ENCODE results near the gene SNX30.

The SNX30 gene

DNA sequence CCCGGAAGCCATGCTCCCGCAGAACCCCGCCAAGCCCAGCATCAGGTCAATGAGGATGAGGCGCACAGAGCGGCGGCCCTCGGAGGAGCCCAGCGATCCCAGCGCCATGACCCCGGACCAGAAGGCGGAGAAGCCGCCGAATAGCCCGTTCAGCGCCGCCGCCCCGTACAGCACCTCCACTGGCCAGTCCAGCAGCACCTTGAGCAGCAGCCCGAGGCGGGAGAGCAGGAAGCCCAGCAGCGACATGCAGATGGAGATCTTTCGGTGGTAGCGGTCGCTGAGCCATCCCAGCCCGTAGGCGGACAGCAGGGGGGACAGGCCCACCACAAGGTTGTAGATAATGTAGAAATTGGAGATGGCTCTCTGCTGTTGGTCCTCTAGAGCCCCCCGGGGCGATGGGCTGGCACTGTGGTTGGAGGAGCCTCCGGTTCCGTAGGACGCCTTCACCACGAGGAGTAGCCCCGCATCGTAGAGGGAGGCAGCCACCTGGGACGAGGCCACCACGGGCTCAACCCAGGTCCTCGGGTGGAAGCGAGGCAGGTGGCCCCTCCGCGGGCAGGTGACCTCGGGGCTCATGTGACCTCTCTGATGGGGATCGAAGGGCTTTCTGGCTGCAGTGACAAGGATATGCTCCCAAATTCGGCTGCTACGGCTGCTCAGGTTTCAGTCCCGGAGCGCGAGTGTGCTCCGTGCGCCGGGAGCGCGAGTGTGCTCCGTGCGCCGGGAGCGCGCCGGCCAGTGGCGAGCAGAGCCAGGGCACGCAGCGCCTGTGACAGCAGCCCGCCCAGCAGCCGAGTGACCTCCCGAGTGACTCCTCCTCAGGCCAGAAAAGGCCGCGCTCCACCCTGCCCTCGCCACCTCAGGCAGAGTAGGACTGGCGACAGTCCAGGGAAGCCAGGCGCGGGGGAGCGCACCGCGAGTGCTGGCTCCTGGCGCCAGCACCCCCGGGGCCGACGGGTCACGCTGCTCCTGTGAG, 139.8 kb downstream of the SNX30 start, which contains the start of gene SLC46A2:
Gene SLC46A2, minus strand, starts transcription at position 771 of the 976 bp plus-strand sequence. Its CDS starts 195 bp downstream, at position 576.
- no peaks in the 10 kb centered on the region for H3K4me1 ChIP-seq (ENCODE audit: control insufficient read depth, insufficient read depth, low read length)
- H3K27ac ChIP-seq (ENCODE audit: low read depth, low read length), result no peak within 1 kb of the TSS
- H3K9ac ChIP-seq (ENCODE audit: low read depth, low read length), result no peak within 1 kb of the TSS

DNA sequence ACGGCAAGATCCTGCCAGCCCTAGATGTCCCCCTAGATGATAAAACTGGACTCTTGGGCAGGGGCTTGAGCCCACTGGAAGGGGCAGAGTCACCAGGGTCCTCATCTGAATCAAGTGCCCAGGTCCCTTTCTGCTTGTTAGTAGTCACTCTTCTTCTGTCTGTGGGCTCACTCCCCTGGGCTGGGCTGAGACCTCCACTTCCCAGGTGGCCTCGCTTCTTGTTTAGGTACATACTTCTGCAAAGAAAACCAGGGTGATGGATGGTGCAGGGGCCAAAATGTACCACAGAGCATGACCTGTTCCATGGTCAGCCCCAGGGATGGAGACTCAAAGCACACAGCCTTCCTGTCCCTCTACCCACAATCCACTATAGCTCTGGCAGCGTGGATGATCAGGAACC, 141.0 kb downstream of the SNX30 start:
- peaks cover 39% of the 10 kb centered on the region for H3K27me3 ChIP-seq (ENCODE audit: control insufficient read depth, insufficient read depth, low read length)
- no peak overlapping the region for H3K4me3 ChIP-seq (ENCODE audit: low read depth, low read length)
- no peak overlapping the region for H3K27ac ChIP-seq (ENCODE audit: low read depth, low read length)
- no peaks in the 10 kb centered on the region for H3K4me1 ChIP-seq (ENCODE audit: control insufficient read depth, insufficient read depth, low read length)
- no peak overlapping the region for H3K9ac ChIP-seq (ENCODE audit: low read depth, low read length)
- no peaks in the 10 kb centered on the region for H3K9me3 ChIP-seq (ENCODE audit: control insufficient read depth, insufficient read depth, low read length)
- H3K36me3 ChIP-seq (ENCODE audit: control insufficient read depth, insufficient read depth, low read length), result no peaks in the 10 kb centered on the region

More for the DNA sequence above, 139.8 kb downstream of the SNX30 start, which contains the start of gene SLC46A2:
- Histone ChIP-seq H3K9me3 (ENCODE audit: control insufficient read depth, insufficient read depth, low read length) (no peaks in the 10 kb centered on the region), H3K4me3 (ENCODE audit: low read depth, low read length) (peak within 1 kb of the TSS; percentile 62), H3K27me3 (ENCODE audit: control insufficient read depth, insufficient read depth, low read length) (peaks cover 39% of the 10 kb centered on the region), H3K36me3 (ENCODE audit: control insufficient read depth, insufficient read depth, low read length) (no peaks in the 10 kb centered on the region)

DNA sequence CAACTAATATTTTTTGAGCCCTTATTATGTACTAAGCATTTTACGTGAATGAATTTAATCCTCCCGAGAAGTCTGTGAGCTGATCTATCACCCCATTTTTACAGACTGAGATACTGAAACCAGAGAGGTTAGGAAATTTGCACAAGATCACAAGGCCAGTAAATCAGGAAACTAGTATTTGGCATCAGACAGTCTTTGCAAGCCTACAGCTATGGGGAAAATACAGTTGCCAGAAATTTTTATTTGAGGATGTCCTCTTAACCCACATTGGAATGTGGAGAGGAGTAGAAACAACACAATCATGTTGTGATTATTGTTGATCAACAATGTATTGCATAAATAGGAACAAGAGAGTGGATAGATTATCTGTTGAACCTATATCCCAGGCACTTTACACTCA, 142.4 kb downstream of the SNX30 start:
- peaks cover 39% of the 10 kb centered on the region for H3K27me3 ChIP-seq (ENCODE audit: control insufficient read depth, insufficient read depth, low read length)
- no peaks in the 10 kb centered on the region for H3K9me3 ChIP-seq (ENCODE audit: control insufficient read depth, insufficient read depth, low read length)
- no peak overlapping the region for H3K27ac ChIP-seq (ENCODE audit: low read depth, low read length)
- H3K9ac ChIP-seq (ENCODE audit: low read depth, low read length), result no peak overlapping the region
- H3K36me3 ChIP-seq (ENCODE audit: control insufficient read depth, insufficient read depth, low read length), result no peaks in the 10 kb centered on the region
- no peak overlapping the region for H3K4me3 ChIP-seq (ENCODE audit: low read depth, low read length)
- no peaks in the 10 kb centered on the region for H3K4me1 ChIP-seq (ENCODE audit: control insufficient read depth, insufficient read depth, low read length)

DNA sequence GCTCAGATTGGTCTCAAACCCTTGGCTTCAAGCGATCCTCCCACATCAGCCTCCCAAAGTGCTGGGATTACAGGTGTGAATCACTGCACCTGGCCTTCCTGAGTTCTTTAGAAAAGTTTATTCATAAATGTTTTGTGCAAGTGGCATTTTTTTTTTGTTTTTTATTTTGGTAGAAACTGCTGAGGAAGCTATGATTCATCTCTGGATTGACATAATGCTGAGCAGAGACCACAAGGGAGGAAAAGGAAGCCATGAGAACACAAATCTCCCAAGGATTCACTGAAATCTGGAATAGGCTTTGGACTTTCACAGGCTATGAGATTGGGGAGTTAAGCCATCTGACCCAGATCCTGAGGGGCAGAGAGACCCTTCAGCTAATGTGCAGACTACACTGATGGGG, 143.5 kb downstream of the SNX30 start:
- no peaks in the 10 kb centered on the region for H3K4me1 ChIP-seq (ENCODE audit: control insufficient read depth, insufficient read depth, low read length)
- H3K27ac ChIP-seq (ENCODE audit: low read depth, low read length), result no peak overlapping the region
- H3K9ac ChIP-seq (ENCODE audit: low read depth, low read length), result no peak overlapping the region
- no peaks in the 10 kb centered on the region for H3K36me3 ChIP-seq (ENCODE audit: control insufficient read depth, insufficient read depth, low read length)
- H3K4me3 ChIP-seq (ENCODE audit: low read depth, low read length), result no peak overlapping the region
- H3K9me3 ChIP-seq (ENCODE audit: control insufficient read depth, insufficient read depth, low read length), result no peaks in the 10 kb centered on the region
- peaks cover 37% of the 10 kb centered on the region for H3K27me3 ChIP-seq (ENCODE audit: control insufficient read depth, insufficient read depth, low read length)

DNA sequence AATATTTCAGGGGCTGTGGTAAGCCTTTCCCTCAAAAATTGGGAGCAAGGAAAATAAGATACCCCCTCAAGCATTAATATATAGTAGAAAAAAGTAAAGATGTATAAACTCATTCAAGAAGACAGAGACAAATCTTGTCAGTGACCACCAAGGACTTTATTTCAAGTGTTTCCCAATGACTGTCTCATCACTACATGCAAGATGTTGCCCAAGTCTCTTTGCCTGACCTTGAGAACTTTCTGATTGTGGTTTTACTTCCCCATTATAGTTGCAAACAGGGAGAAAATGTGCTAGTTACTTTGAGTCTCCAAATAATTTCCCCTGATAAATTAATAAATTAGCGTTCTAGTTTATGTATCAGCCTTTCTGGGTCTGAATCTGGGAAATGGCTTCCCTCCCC, 144.1 kb downstream of the SNX30 start:
- no peaks in the 10 kb centered on the region for H3K4me1 ChIP-seq (ENCODE audit: control insufficient read depth, insufficient read depth, low read length)
- no peak overlapping the region for H3K27ac ChIP-seq (ENCODE audit: low read depth, low read length)
- H3K36me3 ChIP-seq (ENCODE audit: control insufficient read depth, insufficient read depth, low read length), result no peaks in the 10 kb centered on the region
- H3K4me3 ChIP-seq (ENCODE audit: low read depth, low read length), result no peak overlapping the region
- H3K9me3 ChIP-seq (ENCODE audit: control insufficient read depth, insufficient read depth, low read length), result no peaks in the 10 kb centered on the region
- H3K9ac ChIP-seq (ENCODE audit: low read depth, low read length), result no peak overlapping the region
- H3K27me3 ChIP-seq (ENCODE audit: control insufficient read depth, insufficient read depth, low read length), result peaks cover 30% of the 10 kb centered on the region

DNA sequence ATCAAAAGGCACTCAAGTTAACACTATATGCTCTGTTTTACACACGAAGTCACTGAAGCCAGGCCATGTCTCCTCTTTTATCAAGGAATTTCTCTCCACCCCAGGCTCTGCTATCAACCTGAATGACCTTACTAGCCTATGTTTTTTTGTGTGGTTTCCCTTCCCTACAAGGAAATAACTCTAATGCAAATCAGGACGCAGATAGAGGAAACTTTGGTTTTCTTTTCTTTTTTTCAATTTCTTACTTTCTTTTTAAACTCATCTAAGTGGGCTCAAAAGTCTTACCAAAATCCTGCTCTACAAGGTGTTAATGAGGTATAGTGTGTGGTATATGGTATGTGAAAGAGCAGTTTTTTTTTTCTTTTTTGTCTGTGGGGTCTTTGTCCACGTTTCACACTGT, 145.6 kb downstream of the SNX30 start:
- H3K36me3 ChIP-seq (ENCODE audit: control insufficient read depth, insufficient read depth, low read length), result no peaks in the 10 kb centered on the region
- H3K4me3 ChIP-seq (ENCODE audit: low read depth, low read length), result no peak overlapping the region
- H3K9me3 ChIP-seq (ENCODE audit: control insufficient read depth, insufficient read depth, low read length), result no peaks in the 10 kb centered on the region
- peaks cover 16% of the 10 kb centered on the region for H3K27me3 ChIP-seq (ENCODE audit: control insufficient read depth, insufficient read depth, low read length)
- no peaks in the 10 kb centered on the region for H3K4me1 ChIP-seq (ENCODE audit: control insufficient read depth, insufficient read depth, low read length)
- H3K9ac ChIP-seq (ENCODE audit: low read depth, low read length), result no peak overlapping the region
- H3K27ac ChIP-seq (ENCODE audit: low read depth, low read length), result no peak overlapping the region

DNA sequence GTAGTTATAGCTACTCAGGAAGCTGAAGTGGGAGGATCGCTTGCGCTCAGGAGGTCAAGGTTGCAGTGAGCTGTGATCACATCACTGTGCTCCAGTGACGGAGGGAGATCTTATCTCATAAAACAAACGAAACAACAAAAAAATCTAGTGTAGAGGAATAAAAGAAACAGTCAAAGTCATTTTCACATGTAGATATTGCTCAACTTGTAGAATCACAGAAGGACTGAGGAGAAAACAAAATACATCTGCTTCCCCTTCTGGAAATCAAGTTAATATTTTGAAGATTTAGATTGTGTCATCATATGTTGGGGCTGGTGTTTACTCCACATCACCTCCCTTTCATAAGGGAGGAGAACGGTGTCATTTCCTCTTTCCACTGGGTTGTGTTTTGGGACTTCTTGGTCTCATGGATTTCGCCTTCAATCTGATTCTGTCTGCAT, 148.3 kb downstream of the SNX30 start:
- no peaks in the 10 kb centered on the region for H3K36me3 ChIP-seq (ENCODE audit: control insufficient read depth, insufficient read depth, low read length)
- no peak overlapping the region for H3K27ac ChIP-seq (ENCODE audit: low read depth, low read length)
- no peaks in the 10 kb centered on the region for H3K9me3 ChIP-seq (ENCODE audit: control insufficient read depth, insufficient read depth, low read length)
- H3K9ac ChIP-seq (ENCODE audit: low read depth, low read length), result no peak overlapping the region
- no peaks in the 10 kb centered on the region for H3K4me1 ChIP-seq (ENCODE audit: control insufficient read depth, insufficient read depth, low read length)
- H3K27me3 ChIP-seq (ENCODE audit: control insufficient read depth, insufficient read depth, low read length), result 0 out of 2 replicates have a peak, but pooled peaks cover 3% of the 10 kb centered on the region
- H3K4me3 ChIP-seq (ENCODE audit: low read depth, low read length), result no peak overlapping the region

DNA sequence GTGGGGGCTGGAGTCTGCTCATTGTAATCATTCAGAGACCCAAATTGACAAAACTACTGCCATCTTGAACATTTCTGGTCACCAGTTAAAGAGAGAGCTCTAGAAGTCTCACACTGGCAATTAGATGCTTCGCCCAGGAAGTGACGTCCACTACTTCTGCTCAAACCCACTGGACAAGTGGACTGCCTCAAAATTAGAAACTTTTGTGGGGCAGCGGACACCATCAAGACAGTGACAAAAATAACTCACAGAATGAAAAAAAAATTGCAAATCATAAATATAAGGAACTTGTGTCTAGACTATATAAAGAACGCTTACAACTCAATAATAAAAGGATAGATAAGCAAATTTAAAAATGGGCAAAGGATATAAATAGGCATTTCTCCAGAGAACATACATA, 149.9 kb downstream of the SNX30 start:
- no peaks in the 10 kb centered on the region for H3K36me3 ChIP-seq (ENCODE audit: control insufficient read depth, insufficient read depth, low read length)
- no peak overlapping the region for H3K27ac ChIP-seq (ENCODE audit: low read depth, low read length)

DNA sequence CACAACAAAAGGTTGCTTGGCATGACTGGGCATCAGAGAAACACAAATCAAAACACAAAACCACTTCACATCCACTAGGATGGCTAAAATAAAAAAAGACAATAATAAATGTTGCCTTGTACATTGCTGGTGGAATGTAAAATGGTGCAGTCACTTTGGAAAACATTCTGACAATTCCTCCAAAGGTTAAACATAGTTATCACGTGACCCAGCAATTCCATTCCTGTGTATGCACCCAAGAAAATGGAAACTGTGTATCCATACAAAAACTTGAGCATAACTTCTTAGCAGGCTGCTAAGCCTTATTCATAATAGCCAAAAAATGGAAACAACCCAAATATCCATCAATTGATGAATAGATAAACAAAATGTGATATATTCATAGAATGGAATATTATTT, 150.3 kb downstream of the SNX30 start:
- H3K9me3 ChIP-seq (ENCODE audit: control insufficient read depth, insufficient read depth, low read length), result no peaks in the 10 kb centered on the region
- no peak overlapping the region for H3K4me3 ChIP-seq (ENCODE audit: low read depth, low read length)
- H3K27me3 ChIP-seq (ENCODE audit: control insufficient read depth, insufficient read depth, low read length), result 0 out of 2 replicates have a peak, but pooled peaks cover 3% of the 10 kb centered on the region
- no peak overlapping the region for H3K9ac ChIP-seq (ENCODE audit: low read depth, low read length)
- H3K27ac ChIP-seq (ENCODE audit: low read depth, low read length), result no peak overlapping the region
- no peaks in the 10 kb centered on the region for H3K36me3 ChIP-seq (ENCODE audit: control insufficient read depth, insufficient read depth, low read length)
- no peaks in the 10 kb centered on the region for H3K4me1 ChIP-seq (ENCODE audit: control insufficient read depth, insufficient read depth, low read length)

More for the DNA sequence above, 149.9 kb downstream of the SNX30 start:
- Histone ChIP-seq H3K9ac (ENCODE audit: low read depth, low read length) (no peak overlapping the region), H3K4me1 (ENCODE audit: control insufficient read depth, insufficient read depth, low read length) (no peaks in the 10 kb centered on the region), H3K9me3 (ENCODE audit: control insufficient read depth, insufficient read depth, low read length) (no peaks in the 10 kb centered on the region), H3K4me3 (ENCODE audit: low read depth, low read length) (no peak overlapping the region), H3K27me3 (ENCODE audit: control insufficient read depth, insufficient read depth, low read length) (0 out of 2 replicates have a peak, but pooled peaks cover 3% of the 10 kb centered on the region)

DNA sequence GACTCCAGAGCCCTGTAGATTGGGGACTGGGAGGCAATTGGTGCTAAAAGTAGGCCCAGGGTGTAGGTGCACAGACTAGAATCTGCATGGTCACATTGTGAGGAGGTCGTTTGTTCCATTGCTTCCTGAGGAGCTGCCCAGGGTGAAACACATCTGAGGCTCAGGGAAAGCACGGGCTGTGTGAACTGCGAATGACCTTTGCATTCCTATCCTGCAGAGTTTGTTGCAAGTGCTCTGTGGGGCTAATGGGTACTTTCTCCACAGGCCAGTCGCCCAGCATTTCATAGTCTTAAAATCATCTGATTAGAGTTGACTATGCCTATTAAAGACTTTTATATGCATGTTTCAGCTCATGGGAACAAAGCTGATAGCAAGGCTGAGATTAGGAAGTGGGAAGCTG, 154.5 kb downstream of the SNX30 start:
- no peak overlapping the region for H3K4me3 ChIP-seq (ENCODE audit: low read depth, low read length)
- 0 out of 2 replicates have a peak, but pooled peaks cover 3% of the 10 kb centered on the region for H3K27me3 ChIP-seq (ENCODE audit: control insufficient read depth, insufficient read depth, low read length)
- no peaks in the 10 kb centered on the region for H3K9me3 ChIP-seq (ENCODE audit: control insufficient read depth, insufficient read depth, low read length)
- no peaks in the 10 kb centered on the region for H3K36me3 ChIP-seq (ENCODE audit: control insufficient read depth, insufficient read depth, low read length)
- no peak overlapping the region for H3K9ac ChIP-seq (ENCODE audit: low read depth, low read length)
- no peaks in the 10 kb centered on the region for H3K4me1 ChIP-seq (ENCODE audit: control insufficient read depth, insufficient read depth, low read length)
- H3K27ac ChIP-seq (ENCODE audit: low read depth, low read length), result no peak overlapping the region

DNA sequence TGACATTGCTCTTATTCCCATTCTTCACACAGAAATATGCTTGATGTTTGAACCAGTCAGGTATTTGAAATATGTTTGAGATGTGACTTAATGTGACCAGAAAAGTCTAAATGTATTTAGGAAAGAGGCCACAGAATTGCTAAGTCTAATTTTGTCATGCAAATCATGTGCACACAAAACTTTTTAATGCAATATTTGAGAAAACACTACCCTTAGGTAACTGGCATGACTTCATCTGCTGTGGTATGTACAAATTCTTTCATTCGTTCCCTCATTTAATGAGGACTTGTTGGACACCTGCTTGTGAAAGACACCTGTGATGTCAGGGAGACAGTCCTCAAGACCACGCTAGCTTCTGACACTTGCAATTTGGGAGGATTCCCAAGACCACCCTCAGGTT, 161.2 kb downstream of the SNX30 start:
- H3K9ac ChIP-seq (ENCODE audit: low read depth, low read length), result no peak overlapping the region
- no peaks in the 10 kb centered on the region for H3K36me3 ChIP-seq (ENCODE audit: control insufficient read depth, insufficient read depth, low read length)
- no peak overlapping the region for H3K4me3 ChIP-seq (ENCODE audit: low read depth, low read length)
- 0 out of 2 replicates have a peak, but pooled peaks cover 5% of the 10 kb centered on the region for H3K9me3 ChIP-seq (ENCODE audit: control insufficient read depth, insufficient read depth, low read length)
- H3K4me1 ChIP-seq (ENCODE audit: control insufficient read depth, insufficient read depth, low read length), result no peaks in the 10 kb centered on the region
- H3K27ac ChIP-seq (ENCODE audit: low read depth, low read length), result no peak overlapping the region
- H3K27me3 ChIP-seq (ENCODE audit: control insufficient read depth, insufficient read depth, low read length), result no peaks in the 10 kb centered on the region; the same call in 1 of the 2 replicates
